ENCODE data around the gene DACT3. TPM values are rescaled to one million over a fixed set of nuclear protein-coding genes. Genes with fewer than 3 reads are reported as not detected.

The DACT3 gene
- total RNA-seq, 1 donor from 2014 or later = 0.75 TPM

DNA sequence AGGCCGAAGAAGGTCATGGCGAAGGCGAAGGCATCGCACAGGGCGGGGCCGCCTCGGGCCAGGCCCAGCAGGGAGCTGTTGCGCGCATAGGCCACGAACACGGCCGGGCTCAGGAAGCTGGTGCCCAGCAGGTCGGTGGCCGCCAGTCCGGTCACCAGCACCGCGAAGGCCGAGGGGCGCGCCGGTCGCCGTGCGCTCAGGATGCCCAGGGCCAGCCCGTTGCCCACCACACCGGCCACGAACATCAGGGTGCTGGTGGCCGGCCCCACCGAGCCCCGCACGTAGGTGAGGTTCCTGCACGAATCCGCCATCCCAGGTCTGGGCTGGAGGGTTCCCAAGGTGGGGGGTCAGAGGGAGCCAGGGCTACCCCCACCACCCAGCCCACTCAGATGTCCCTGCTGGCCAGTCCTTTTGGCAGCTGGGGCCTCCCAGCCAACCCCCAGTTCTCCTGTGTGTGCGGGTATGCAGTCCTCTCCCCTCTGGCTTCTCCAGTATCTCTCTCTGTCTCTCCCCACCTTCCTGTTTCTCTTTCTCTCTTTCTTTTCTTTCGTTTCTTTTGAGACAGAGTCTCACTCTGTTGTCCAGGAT, 37.0 kb downstream of the DACT3 start:
- Histone ChIP-seq H3F3A (ENCODE audit: low read depth) (peaks cover 6% of the 10 kb centered on the region), H4K20me1 (ENCODE audit: low read depth) (no peaks in the 10 kb centered on the region), H3K4me1 (peaks cover 12% of the 10 kb centered on the region), H3K9me3 (ENCODE audit: low read depth) (no peaks in the 10 kb centered on the region), H3K79me2 (ENCODE audit: low read depth) (no peaks in the 10 kb centered on the region), H3K4me3 (no peak overlapping the region), H3K27ac (no peak overlapping the region), H2AFZ (replicated peaks) (no peak overlapping the region), H3K27me3 (no peaks in the 10 kb centered on the region), H3K9ac (no peak overlapping the region), H3K36me3 (no peaks in the 10 kb centered on the region), H3K4me2 (no peak overlapping the region)
- Mint-ChIP-seq H3K36me3 (no peaks in the 10 kb centered on the region), H3K4me3 (no peak overlapping the region), H3K4me1 (peaks cover 27% of the 10 kb centered on the region), H3K27me3 (ENCODE audit: insufficient read depth, low read depth) (peaks cover 13% of the 10 kb centered on the region), H3K27ac (no peak overlapping the region), H3K9me3 (no peaks in the 10 kb centered on the region)
- DNase-seq (ENCODE audit: low spot score) = no peak
- no peak for TF ChIP-seq EZH2phosphoT487 (IDR thresholded peaks at IDR 0.05)
- no peak for TF ChIP-seq EZH2 (IDR thresholded peaks at IDR 0.05)
- TF ChIP-seq, protein P1, sequence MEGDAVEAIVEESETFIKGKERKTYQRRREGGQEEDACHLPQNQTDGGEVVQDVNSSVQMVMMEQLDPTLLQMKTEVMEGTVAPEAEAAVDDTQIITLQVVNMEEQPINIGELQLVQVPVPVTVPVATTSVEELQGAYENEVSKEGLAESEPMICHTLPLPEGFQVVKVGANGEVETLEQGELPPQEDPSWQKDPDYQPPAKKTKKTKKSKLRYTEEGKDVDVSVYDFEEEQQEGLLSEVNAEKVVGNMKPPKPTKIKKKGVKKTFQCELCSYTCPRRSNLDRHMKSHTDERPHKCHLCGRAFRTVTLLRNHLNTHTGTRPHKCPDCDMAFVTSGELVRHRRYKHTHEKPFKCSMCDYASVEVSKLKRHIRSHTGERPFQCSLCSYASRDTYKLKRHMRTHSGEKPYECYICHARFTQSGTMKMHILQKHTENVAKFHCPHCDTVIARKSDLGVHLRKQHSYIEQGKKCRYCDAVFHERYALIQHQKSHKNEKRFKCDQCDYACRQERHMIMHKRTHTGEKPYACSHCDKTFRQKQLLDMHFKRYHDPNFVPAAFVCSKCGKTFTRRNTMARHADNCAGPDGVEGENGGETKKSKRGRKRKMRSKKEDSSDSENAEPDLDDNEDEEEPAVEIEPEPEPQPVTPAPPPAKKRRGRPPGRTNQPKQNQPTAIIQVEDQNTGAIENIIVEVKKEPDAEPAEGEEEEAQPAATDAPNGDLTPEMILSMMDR (IDR thresholded peaks at IDR 0.05) = no peak

DNA sequence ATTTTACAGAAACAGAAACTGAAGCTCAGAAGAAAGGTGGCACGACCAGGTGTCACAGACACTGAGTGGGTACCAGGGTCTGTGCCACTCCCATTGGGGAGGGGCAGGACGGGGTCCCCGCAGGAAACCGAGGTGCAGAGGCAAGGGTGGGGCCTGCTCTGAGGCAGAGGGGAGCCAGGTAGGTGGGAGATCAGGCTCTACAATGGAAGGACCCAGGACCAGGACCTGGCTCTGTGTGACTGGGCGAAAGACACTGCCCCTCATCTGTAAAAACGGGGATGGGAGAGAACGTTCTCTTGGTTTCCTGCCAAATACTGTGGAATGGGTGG, 38.9 kb downstream of the DACT3 start:
- H3K27me3 Mint-ChIP-seq (ENCODE audit: insufficient read depth, low read depth) = peaks cover 7% of the 10 kb centered on the region
- Histone ChIP-seq H3K79me2 (ENCODE audit: low read depth) (no peaks in the 10 kb centered on the region), H3K4me2 (no peak overlapping the region), H3K9ac (no peak overlapping the region), H3K27ac (no peak overlapping the region), H3K4me1 (peaks cover 12% of the 10 kb centered on the region), H3K4me3 (no peak overlapping the region), H2AFZ (replicated peaks) (no peak overlapping the region), H3K27me3 (no peaks in the 10 kb centered on the region), H3K9me3 (ENCODE audit: low read depth) (no peaks in the 10 kb centered on the region), H3K36me3 (no peaks in the 10 kb centered on the region), H3F3A (ENCODE audit: low read depth) (peaks cover 6% of the 10 kb centered on the region), H4K20me1 (ENCODE audit: low read depth) (no peaks in the 10 kb centered on the region)
- peaks cover 29% of the 10 kb centered on the region for H3K4me1 Mint-ChIP-seq
- no peaks in the 10 kb centered on the region for H3K36me3 Mint-ChIP-seq
- no peak for DNase-seq (ENCODE audit: low spot score)
- no peaks in the 10 kb centered on the region for H3K9me3 Mint-ChIP-seq
- no peak overlapping the region for H3K4me3 Mint-ChIP-seq
- TF ChIP-seq, protein P1 (IDR thresholded peaks at IDR 0.05) = no peak
- no peak overlapping the region for H3K27ac Mint-ChIP-seq

DNA sequence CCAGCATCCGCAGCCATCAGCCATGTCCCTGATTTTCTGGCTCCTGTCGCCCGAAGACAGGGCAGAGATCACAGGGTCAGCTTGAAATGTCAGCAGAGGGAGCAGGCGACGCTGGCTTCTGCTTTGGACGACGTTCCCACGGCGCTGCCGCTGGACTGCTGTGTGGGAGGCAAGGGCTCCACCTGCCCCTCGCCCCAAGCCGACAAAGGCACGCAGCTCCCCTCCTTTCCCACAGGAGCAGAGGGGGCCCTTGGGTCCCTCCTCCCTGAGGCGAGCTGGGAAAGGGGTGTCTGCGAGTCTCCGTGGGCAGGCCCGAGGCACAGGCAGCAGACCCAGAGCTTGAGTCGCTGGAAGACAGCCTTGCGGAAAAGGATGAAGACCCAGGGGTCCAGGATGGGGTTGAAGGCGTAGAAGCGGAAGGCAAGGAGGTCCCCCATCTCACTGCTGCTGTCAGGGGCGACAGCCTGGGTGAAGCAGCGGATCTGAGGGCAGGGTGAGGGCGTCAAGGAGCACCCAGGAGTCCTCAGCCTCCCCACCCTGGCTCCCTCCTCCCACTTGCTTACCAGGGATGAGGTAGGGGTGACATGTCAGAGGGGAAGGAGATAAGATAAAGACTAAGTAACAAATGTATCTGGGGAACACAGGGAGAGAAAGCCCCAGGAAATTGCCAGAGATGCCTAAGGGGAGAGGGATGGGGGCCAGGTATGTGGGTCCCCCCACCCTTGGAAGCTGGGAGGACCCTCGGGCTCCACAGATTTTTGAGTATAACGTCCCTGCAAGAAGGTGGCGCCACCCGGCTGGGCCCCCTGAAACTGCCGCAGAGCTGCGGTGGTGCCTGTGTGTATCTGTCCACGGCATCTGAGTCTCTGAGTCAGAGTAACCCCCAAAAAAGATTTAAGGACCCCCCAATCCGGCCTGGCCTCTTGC, 39.5 kb downstream of the DACT3 start:
- Histone ChIP-seq H2AFZ (replicated peaks) (peak overlapping the region; percentile 97), H3K36me3 (no peaks in the 10 kb centered on the region), H3K9ac (peak overlapping the region; percentile 37), H3K4me2 (peak overlapping the region; percentile 38), H3K4me3 (no peak overlapping the region), H3K9me3 (ENCODE audit: low read depth) (no peaks in the 10 kb centered on the region), H3K27ac (no peak overlapping the region), H3K27me3 (no peaks in the 10 kb centered on the region), H3F3A (ENCODE audit: low read depth) (peaks cover 6% of the 10 kb centered on the region), H4K20me1 (ENCODE audit: low read depth) (no peaks in the 10 kb centered on the region), H3K4me1 (peaks cover 12% of the 10 kb centered on the region), H3K79me2 (ENCODE audit: low read depth) (no peaks in the 10 kb centered on the region)
- Mint-ChIP-seq H3K9me3 (no peaks in the 10 kb centered on the region), H3K4me1 (peaks cover 31% of the 10 kb centered on the region), H3K27me3 (ENCODE audit: insufficient read depth, low read depth) (peaks cover 8% of the 10 kb centered on the region), H3K27ac (peak overlapping the region; percentile 88), H3K36me3 (no peaks in the 10 kb centered on the region), H3K4me3 (peak overlapping the region; percentile 30)
- no peak for TF ChIP-seq EZH2 (IDR thresholded peaks at IDR 0.05)
- TF ChIP-seq, protein P1 (IDR thresholded peaks at IDR 0.05) = peak; percentile 40
- no peak for TF ChIP-seq EZH2phosphoT487 (IDR thresholded peaks at IDR 0.05)
- peak; percentile 43 for DNase-seq (ENCODE audit: low spot score)

Measured in neural progenitor cell (in vitro differentiated cells).